ENCODE results near the gene ZC3H12A.

DNA sequence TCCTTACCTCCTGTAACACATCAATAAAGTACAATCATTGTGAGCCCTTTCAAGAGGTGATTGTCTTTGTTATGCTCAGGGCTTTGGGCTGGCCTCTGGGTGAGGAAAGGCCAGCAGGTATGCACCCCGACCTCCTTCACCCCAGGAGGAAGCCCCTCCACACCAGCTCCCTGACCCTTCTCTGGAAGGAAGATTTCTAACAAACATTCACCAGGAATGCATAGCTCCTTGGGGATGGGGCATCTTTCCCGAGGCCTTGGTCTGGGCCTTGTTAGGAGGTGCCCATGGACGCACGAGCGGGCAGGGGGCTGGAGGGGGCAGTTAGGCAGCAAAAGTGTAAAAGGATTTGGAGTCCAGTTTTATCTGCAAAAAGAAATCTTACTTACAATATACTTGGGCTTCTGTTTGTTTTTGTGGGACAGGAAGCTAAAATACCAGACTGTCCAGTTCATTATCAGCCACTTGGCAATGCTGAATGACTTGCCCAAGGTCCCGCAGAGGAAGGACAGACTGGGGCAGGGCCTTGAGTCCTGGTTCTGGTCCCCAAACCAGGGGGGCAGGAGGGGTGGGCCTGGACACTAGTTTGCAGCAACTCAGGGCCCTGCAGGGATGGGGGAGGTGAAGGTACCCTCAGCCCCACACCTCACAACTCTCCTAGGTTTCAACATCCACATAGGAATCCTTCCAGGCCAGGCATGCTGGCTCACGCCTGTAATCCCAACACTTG is 10.1 kb downstream of the ZC3H12A start:
- TF ChIP-seq CEBPB (IDR thresholded peaks at IDR 0.05), result no peak
- TF ChIP-seq RAD21 (IDR thresholded peaks at IDR 0.05; ENCODE audit: low read depth), result no peak
- TF ChIP-seq CREB1 (IDR thresholded peaks at IDR 0.05; ENCODE audit: low read depth), result no peak
- no peak for TF ChIP-seq ZBTB7A (IDR thresholded peaks at IDR 0.05; ENCODE audit: low read depth)
- no peak for TF ChIP-seq FOXM1 (IDR thresholded peaks at IDR 0.05; ENCODE audit: borderline replicate concordance, low read depth)
- TF ChIP-seq TAF1 (IDR thresholded peaks at IDR 0.05; ENCODE audit: low read depth), result no peak
- TF ChIP-seq, protein P1, sequence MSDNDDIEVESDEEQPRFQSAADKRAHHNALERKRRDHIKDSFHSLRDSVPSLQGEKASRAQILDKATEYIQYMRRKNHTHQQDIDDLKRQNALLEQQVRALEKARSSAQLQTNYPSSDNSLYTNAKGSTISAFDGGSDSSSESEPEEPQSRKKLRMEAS (IDR thresholded peaks at IDR 0.05), result no peak
- TF ChIP-seq TCF12 (IDR thresholded peaks at IDR 0.05; ENCODE audit: low read depth), result no peak
- no peak for TF ChIP-seq EP300 (IDR thresholded peaks at IDR 0.05; ENCODE audit: borderline replicate concordance)
- no peak for TF ChIP-seq EGR1 (IDR thresholded peaks at IDR 0.05)
- no peak for TF ChIP-seq YY1 (IDR thresholded peaks at IDR 0.05; ENCODE audit: low read depth)
- no peak for TF ChIP-seq TEAD4 (IDR thresholded peaks at IDR 0.05)
- TF ChIP-seq, protein P2, sequence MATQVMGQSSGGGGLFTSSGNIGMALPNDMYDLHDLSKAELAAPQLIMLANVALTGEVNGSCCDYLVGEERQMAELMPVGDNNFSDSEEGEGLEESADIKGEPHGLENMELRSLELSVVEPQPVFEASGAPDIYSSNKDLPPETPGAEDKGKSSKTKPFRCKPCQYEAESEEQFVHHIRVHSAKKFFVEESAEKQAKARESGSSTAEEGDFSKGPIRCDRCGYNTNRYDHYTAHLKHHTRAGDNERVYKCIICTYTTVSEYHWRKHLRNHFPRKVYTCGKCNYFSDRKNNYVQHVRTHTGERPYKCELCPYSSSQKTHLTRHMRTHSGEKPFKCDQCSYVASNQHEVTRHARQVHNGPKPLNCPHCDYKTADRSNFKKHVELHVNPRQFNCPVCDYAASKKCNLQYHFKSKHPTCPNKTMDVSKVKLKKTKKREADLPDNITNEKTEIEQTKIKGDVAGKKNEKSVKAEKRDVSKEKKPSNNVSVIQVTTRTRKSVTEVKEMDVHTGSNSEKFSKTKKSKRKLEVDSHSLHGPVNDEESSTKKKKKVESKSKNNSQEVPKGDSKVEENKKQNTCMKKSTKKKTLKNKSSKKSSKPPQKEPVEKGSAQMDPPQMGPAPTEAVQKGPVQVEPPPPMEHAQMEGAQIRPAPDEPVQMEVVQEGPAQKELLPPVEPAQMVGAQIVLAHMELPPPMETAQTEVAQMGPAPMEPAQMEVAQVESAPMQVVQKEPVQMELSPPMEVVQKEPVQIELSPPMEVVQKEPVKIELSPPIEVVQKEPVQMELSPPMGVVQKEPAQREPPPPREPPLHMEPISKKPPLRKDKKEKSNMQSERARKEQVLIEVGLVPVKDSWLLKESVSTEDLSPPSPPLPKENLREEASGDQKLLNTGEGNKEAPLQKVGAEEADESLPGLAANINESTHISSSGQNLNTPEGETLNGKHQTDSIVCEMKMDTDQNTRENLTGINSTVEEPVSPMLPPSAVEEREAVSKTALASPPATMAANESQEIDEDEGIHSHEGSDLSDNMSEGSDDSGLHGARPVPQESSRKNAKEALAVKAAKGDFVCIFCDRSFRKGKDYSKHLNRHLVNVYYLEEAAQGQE (IDR thresholded peaks at IDR 0.05; ENCODE audit: low read depth), result no peak
- no peak for TF ChIP-seq NFIC (IDR thresholded peaks at IDR 0.05)

All from Ishikawa (cell line).